ENCODE results near the gene FNDC3A.

Gene FNDC3A

DNA sequence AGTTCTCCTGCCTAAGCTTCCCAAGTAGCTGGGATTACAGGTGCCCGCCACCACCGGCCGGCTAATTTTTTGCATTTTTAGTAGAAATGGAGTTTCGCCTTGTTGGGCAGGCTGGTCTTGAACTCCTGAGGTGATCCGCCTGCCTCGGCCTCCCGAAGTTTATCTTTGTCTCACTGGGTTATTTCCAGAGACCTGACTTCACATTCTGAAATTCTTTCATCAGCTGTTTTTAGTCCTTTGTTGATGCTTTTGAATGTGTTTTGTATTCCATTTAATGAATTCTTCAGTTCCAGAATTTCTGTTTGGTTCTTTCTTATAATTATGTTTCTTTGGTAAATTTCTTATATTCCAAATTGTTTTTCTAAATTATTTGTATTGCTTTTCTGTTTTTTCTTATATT, 189.0 kb downstream of the FNDC3A start:
- DNase-seq, result no peak

DNA sequence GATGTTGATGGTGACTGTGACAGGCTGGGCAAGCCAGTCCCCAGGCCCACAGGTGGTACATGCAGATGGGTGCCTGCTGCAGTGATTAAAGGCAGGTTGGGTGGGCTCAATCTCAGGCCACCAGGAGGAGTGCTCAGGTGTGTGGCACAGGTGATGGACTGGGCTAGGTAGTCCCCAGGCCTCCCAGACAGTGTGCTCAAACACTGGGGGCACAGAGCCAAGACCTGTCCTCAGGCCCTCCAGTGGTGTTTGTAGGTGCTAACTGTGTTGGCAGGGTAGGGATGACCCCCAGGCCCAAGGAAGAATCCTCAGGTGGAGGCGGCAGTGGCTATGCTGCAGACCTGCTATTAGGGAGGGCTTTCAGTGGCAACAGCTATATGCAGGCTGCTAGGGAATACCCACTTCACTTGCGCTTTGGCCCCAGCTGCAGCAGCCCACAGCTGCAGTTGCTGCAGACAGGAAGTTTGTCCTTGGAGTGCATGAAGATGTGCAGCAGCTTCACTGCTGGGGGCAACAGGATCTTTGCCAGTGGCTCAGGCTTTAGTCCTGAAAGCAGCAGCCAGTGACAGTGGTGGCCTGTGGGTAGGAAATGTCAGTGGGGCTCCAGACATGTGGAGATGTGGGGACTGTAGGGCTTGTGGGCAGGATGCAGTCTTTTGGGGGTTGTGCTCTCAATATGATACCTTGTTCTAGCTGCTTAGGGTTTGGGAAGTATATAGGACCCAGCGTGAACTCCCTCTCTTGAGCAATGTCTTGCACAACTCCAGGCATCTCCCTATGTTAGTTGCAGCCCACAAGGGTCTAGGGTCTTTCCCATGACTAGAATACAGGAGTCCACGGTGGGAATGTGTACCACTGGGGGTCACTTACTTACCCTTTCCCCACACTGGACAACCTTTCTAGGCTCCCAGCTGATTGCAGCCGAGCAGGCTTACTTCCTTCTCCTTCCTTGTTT, 190.4 kb downstream of the FNDC3A start:
- DNase-seq, result no peak

DNA sequence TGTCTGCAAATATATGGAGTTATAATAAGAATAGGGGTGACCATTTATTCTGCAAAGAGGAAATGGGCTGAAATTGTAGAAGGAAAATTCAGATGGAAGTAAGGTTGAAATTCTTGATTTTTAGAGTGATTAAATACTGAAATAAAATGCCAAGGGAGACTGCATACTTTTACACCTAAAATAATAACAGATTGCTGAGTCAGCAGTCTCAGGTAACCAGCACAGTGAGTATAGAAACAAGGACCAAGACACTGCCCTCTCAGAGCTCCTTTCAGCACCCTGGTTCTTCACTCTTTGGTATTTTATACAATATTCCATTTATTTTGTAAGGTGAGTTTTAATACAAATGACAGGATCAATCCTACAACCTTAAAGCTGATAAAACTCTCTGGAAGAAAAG, 195.6 kb downstream of the FNDC3A start:
- no peak for DNase-seq

DNA sequence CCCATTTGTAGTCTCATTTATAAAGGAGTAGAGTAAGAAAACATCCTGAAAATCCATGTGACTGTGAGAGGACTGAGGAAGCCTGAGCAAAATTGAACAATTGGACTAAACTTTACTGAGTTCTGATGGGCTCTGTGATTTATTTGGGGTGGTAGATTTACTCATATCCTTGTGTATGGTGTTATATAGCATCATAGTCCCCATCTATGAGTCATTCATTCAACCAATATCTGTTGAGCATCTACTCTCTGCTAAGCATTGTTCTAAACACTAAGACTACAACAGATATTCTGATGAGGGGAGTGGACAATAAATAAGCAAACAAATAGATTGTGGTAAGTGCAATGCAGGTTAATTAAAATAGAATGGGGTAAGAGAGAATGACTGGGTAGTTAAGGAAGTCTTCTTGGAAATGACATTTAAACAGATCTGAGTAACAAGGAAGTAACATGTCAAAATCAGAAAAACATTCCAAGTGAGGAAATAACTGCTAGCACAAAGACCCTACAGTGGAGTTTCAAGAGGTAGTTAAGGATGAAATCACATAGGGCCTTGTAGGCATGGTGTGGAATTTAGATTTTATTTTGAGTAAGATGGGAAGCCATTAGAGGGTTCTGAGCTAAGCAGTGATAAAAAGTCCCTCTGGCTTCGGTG, 208.1 kb downstream of the FNDC3A start:
- DNase-seq, result no peak

DNA sequence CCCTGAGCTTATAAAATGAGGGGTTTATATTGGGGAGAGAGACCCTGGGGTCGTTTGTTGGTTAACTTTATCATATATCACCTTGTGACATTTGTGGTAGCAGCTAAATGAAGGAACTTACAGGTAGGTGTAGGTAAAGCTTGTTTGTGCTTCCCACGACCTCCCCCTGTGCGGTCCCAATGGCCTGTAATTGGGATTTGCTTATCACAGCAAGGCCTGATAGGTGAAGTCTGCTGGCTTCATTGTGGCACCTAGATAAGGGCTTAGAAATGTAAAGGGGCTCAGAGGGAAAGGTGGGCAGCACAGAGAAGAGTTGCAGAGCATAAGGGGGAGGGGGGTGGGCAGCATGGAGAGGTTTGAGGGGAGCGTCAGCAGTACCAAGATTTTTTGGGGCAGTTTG, 208.9 kb downstream of the FNDC3A start:
- no peak for DNase-seq

DNA sequence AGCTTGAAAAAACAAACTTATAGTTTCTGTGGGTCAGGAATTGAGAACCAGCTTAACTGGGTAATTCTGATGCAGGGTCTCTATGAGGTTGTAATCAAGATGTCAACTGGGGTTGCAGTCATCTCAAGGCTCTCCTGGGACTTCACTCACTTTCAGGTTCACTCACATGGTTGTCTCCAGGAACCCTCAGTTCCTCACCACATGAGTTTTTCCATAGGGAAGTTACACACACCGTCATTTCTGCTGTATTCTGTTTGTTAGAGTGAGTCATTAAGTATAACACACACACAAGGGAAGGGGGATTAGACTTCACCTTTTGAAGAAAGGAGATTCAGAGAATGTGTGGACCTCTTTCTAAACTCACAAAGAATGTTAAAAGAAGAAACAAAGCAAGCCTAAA, 209.6 kb downstream of the FNDC3A start:
- no peak for DNase-seq

DNA sequence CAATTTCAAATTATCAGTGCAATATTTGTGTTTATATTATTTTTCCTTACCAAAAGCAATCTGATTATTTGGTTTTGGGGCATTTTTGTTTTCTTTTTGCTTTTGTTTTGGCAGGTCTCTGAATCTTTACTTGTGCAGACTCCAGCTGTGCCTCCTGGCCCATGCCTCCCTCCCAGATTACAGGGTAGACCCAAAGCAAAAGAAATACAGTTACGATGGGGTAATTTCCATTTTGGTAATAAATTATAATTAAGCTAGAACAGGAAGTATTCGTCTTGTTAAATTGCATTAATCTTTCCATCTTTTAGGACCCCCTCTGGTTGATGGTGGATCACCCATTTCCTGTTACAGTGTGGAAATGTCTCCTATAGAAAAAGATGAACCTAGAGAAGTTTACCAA, 215.2 kb downstream of the FNDC3A start:
- DNase-seq, result no peak

DNA sequence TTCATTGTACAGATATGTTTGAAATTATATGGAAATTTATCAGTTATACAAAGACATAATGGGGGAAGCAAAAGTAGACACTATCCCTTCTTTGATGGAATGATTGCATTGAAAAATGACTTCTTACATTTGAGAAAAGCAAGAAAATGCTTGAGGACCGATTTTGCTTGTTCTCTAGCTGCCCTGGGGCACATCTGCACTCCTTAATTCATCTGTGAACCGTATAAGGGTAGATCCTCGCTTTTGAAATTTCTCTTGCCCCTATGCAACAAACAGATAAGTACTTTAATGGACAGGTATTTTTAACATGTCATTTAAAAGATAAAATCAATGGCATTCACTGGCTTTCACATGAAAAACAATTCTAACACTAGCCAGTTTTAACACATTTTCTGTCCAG, 230.9 kb downstream of the FNDC3A start:
- DNase-seq, result no peak

DNA sequence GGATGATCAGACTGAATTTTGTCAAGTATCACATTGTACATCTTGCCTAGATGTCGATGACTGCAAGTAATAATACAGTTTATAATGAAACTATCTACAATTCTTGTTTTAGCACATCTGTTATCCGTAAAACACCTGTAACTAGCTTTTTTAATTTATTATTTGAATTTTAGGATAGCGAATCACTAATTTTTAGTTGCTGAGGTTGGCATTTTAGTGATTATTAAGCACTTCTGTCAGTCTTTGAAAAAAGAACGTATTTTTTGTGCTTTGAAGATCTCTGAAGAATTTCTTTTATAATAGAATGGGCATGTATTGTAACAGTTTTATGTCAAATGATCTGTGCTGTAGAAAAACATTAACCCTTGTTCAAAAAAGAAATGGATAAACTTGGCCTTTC, 232.9 kb downstream of the FNDC3A start:
- no peak for DNase-seq

DNA sequence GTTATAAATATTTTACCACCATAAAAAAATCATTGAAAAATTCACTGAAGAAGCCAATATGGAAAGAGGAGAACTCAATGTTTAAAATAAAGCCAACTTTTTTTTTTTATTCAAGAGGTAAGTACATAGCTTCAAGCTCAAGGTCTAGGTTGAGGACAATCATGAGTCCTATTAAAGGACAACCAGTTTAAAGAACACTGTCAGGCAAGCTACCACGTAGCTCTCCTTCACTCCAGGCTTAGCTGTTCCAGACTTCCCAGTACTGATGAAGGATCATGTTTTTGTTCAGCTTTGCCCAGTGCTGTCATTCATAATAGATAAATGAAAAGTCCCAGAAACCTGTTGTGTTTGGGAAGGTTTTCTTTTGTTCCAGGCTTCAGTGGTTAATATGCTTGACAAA, 234.4 kb downstream of the FNDC3A start:
- no peak for DNase-seq

DNA sequence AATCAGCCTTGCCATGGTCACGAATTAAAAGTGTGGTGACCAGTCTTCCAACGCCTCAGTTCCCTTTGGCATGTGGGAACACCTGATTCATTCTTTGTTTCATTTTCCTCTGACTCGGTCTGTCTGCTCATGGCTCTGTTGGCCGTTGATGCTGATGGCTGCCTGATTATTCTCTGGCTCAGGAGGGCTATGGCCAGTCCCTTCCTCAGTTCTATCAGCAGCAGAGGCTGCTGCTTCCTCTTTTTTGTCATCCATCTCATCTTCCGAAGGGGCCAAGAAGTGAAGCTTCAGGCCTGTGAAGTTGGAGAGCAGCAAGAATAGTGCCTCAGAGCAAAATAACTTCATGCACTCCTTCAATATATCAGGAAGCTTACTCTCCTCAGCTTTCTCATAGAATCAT, 235.0 kb downstream of the FNDC3A start:
- no peak for DNase-seq

DNA sequence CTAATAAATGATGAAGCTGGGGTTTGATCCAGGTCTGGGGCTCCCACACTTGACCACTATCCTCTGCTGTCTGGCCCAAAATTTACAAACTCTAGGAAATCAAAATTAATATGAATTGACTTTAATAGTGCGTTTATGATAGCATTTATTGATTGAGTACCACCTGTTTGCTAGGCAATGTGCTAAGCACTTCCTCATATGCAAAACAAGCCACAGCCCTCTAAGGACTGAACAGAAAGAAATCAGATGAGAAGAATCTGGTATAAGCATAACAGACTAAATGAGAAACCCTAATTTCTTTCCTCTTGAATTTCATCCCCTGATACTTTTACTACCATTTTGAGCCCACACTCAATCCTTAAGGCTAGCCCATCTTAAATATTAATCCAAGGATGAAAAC, 237.8 kb downstream of the FNDC3A start:
- no peak for DNase-seq

DNA sequence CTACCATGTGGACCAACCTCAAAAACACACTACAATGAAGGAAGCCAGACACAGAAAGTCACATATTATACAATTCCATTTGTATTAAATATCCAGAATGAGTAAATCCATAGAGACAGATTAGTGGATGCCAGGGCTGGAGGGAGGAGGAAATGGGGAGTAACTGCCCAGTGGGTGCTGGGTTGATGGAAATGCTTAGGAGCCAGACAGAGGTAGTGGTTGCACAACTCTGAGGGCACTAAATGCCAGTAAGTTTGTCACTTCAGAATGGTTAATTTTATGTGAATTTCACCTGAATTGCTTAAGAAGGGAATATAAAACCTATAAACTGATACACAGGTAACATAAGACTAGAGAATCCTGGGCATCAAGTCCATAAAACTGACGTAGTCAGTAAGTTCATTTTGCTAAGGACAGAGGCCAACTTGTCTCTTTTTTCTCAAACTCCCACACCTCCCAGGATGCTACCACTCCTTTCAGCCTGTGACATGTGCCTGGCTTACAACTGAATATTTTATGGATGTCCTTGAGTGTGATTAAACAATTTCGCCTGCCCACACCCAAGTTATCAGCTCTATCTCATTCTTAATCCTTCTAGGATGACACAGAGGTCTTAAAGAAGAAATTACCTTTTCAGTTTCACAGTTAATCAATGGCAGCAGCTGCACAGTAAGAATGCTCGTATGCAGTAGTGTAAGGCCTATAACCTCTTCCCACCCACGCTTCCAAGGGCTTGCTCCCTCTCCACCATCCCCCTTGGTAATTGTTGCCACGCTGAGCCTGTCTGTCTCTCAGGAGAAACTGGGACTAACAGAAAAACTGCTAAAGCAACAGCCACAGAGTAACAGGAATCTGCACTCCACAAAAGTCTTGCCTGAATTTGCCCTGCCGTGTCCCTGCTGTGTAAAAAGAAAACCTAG, 238.5 kb downstream of the FNDC3A start:
- no peak for DNase-seq

DNA sequence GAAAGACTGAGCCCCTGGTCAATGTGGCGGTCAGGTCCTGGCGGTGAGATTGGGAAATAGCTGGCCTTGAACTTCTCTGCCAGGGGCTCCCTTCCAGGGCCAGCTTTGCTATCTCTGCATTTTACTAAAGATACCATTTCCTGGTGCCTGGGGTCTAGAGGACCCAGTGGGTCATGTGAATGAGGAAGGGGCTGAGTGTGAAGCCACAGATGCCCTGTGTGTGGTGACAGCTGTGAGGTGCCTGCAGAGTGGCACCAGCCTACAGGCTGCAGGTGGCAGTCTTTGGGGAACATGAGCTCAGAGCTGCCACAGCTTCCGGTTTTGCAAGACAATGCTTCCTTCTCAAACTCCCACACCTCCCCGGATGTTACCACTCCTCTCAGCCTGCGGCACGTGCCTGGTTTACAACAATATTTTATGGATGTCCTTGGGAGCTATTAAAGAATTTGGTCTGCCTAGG, 239.2 kb downstream of the FNDC3A start:
- no peak for DNase-seq

DNA sequence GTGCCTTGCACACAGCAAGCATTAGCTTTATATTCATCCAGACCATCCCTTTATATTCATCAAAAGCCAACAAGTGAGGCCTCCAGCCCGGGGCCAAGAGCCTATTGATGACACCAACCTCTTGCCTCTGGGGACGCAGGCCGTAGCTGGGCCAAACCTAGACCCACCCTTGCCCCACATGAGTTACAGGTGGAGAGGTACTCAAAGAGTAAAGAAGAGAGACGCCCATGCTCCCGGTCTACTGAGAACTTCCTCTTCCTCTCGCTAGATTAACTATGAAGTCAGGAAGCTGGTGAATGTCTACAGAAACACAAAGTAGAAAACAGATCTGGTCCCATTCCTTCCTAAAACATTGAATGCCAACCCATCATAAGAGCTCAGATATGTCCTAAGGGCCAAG, 240.6 kb downstream of the FNDC3A start:
- no peak for DNase-seq

DNA sequence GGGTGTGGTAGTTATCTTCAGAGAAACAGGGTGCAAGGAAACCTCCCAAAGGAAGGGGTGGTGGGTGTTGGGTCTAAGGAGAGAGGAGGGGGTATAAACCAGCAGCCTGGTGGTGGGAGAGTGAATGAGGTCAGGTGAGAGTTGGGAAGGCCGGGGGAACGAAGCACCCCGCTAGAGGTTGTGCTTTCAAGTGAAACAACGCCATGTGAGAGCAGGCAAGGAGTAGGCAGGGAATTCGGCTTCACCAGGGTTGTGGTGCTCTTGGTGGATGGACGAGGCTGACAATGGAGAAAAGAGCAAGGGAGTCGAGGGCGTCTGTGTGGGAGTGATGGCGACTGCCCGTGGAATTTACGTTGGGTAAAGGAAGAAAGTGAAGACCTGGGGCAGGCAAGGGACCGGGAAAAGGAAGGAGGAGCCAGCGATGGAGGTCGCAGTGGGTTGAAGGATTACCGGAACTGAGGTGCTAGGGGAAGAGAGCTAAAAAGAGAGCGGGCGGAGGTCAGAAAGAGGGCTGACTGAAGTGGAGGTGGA, 242.3 kb downstream of the FNDC3A start:
- DNase-seq, result no peak

DNA sequence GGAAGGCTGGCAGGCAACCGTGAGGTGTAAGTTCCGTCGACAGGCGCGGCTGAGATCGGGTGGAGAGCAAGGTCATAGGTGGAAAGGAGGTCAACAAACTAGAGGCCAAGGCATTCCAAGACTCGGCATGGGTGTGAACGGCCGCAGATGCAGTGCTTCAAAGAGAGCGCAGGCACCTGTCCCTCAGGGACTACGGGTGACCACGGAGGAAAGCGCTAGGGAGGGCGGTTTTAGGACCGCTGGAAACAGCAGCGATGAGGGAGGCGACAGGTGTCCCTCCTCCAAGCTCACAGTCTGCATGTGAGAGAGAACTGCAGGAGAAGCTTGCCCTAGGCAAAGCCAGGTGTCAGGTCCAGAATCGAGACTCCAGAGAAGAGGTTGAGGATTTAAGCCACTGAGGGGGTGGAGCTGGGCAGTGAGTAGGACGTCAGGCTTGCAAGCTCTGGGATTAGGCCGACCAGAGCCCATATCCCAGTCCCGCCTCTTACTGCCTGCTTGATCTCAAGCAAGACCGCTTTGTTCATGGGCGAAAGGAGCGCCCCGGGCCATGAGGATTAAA, 242.9 kb downstream of the FNDC3A start:
- no peak for DNase-seq

DNA sequence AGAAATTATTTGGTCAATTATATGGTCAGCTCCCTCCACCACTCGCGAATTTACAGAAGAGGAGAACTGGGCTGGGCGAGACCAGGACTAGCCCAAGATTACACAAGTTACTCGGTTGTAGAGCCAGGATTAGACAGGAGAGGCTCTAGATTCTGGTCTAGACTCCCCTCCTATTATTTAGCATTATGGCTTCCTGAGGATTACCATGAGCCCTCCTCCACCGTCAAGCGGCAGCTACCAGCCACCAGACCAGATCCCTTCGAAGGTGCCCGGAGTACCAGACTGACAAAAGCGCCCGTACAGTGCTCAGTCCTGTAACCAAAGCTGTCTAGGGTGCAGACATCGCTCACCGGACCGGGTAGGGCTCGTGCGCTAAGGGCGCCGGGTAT, 243.9 kb downstream of the FNDC3A start:
- DNase-seq, result no peak

DNA sequence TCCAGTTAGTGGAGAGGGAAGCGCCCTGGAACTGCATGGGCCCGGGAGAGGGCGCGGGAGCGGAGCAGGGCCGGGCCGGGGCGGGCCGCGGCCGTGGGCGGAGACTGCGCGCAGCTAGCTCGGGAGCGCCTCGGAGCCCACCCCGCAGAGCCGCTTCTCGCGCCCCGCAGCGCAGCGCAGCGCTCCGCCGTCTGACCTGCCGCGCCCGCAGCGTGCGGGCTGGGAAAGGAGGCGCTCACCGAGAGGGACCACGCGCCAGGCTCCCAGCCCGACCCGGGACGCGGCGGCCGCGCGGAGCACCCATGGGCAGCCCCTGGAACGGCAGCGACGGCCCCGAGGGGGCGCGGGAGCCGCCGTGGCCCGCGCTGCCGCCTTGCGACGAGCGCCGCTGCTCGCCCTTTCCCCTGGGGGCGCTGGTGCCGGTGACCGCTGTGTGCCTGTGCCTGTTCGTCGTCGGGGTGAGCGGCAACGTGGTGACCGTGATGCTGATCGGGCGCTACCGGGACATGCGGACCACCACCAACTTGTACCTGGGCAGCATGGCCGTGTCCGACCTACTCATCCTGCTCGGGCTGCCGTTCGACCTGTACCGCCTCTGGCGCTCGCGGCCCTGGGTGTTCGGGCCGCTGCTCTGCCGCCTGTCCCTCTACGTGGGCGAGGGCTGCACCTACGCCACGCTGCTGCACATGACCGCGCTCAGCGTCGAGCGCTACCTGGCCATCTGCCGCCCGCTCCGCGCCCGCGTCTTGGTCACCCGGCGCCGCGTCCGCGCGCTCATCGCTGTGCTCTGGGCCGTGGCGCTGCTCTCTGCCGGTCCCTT, 244.5 kb downstream of the FNDC3A start, which contains the start of gene MLNR:
TSS of gene MLNR (plus strand) at position 303 of the 820 bp plus-strand sequence. CDS start at position 303, 0 bp downstream.
- peak; percentile 48 for DNase-seq

DNA sequence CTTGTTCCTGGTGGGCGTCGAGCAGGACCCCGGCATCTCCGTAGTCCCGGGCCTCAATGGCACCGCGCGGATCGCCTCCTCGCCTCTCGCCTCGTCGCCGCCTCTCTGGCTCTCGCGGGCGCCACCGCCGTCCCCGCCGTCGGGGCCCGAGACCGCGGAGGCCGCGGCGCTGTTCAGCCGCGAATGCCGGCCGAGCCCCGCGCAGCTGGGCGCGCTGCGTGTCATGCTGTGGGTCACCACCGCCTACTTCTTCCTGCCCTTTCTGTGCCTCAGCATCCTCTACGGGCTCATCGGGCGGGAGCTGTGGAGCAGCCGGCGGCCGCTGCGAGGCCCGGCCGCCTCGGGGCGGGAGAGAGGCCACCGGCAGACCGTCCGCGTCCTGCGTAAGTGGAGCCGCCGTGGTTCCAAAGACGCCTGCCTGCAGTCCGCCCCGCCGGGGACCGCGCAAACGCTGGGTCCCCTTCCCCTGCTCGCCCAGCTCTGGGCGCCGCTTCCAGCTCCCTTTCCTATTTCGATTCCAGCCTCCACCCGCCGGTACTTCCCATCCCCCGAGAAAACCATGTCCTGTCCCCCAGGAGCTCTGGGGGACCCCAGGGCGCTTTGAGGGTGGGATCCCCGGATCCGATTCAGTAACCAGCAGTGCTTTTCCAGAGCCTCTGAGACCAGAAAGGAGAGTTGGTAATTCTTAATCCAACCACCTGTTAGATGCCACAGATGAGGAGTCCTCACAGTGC, 245.3 kb downstream of the FNDC3A start:
- DNase-seq, result no peak

DNA sequence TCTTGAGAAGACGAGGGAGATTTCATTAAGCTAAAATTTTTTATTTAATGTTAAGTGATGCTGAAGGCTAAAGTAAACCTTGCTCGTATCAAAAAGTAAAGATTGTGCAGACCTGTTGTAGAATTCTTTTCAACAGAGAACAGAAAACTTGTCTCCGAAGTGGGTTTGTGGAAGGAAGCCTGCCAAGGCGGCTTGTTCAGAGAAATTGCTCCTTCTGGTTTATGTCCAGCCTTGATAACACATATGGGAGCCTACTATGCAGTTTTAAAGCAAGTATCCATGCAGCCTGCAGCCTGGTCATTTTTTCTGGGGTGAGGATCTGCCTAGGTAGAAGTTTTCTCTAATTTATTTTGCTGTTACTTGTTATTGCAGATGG, 245.9 kb downstream of the FNDC3A start:
- DNase-seq, result no peak

Data from right hindlimb (tissue), 1 donor.